MM.1S (cell line): ENCODE measurements around the gene RGL3.

Experiments used
- DNase-seq: peaks from one replicate; pipeline ENCODE4 v3.0.0-alpha.2; 2015
- H2AFZ ChIP-seq: fragments of 300-600 bp; sonication (generic); 2 replicates; pipeline ENCODE4 v1.6.0; 2016; ENCODE audit warnings: antibody characterized with exemption, low read length
- H3F3A ChIP-seq: fragments of 300-600 bp; sonication (generic); 2 replicates; pipeline ENCODE4 v1.6.1; 2016; ENCODE audit warnings: mild to moderate bottlenecking, antibody characterized with exemption, low read length, moderate library complexity, mixed read lengths; ENCODE audit not compliant: insufficient read depth
- H3K27ac ChIP-seq: fragments of 300-600 bp; sonication (generic); 2 replicates; pipeline ENCODE4 v1.5.1; 2016; ENCODE audit warnings: mild to moderate bottlenecking, low read length
- H3K27me3 ChIP-seq: fragments of 300-600 bp; sonication (generic); replicated peaks from 2 replicates; pipeline ENCODE4 v1.6.0; 2016; ENCODE audit warnings: low read length; ENCODE audit not compliant: insufficient read depth
- H3K36me3 ChIP-seq: fragments of 300-600 bp; sonication (generic); replicated peaks from 2 replicates; pipeline ENCODE4 v1.6.1; 2016; ENCODE audit warnings: mild to moderate bottlenecking, low read length, mixed read lengths; ENCODE audit not compliant: insufficient read depth
- H3K4me1 ChIP-seq: fragments of 300-600 bp; sonication (generic); 2 replicates; pipeline ENCODE4 v1.6.1; 2016; ENCODE audit warnings: low read length, mixed read lengths
- H3K4me2 ChIP-seq: fragments of 300-600 bp; sonication (generic); 2 replicates; pipeline ENCODE4 v1.6.0; 2016; ENCODE audit warnings: low read depth, low read length
- H3K4me3 ChIP-seq: fragments of 300-600 bp; sonication (generic); 2 replicates; pipeline ENCODE4 v1.5.1; 2016; ENCODE audit warnings: low read length, mixed read lengths
- H3K79me2 ChIP-seq: fragments of 300-600 bp; sonication (generic); 2 replicates; pipeline ENCODE4 v1.6.1; 2016; ENCODE audit warnings: mixed run types, low read length, mixed read lengths
- H3K9ac ChIP-seq: fragments of 300-600 bp; sonication (generic); 2 replicates; pipeline ENCODE4 v1.6.1; 2016; ENCODE audit warnings: low read length, mixed read lengths
- H3K9me2 ChIP-seq: fragments of 300-600 bp; sonication (generic); replicated peaks from 2 replicates; pipeline ENCODE4 v1.6.1; 2016; ENCODE audit warnings: mild to moderate bottlenecking, low read length, mixed read lengths; ENCODE audit not compliant: insufficient read depth
- H3K9me3 ChIP-seq: fragments of 300-600 bp; sonication (generic); replicated peaks from 2 replicates; pipeline ENCODE4 v1.6.1; 2016; ENCODE audit warnings: mild to moderate bottlenecking, low read length, mixed read lengths; ENCODE audit not compliant: insufficient read depth
- H4K20me1 ChIP-seq: fragments of 300-600 bp; sonication (generic); 2 replicates; pipeline ENCODE4 v1.6.1; 2016; ENCODE audit warnings: mild to moderate bottlenecking, low read length, moderate library complexity, mixed read lengths; ENCODE audit not compliant: insufficient read depth
- CTCF ChIP-seq: fragments of 300-600 bp; sonication (generic); IDR thresholded peaks from 2 replicates; pipeline ENCODE4 v1.5.1; 2016; ENCODE audit warnings: antibody characterized with exemption, low read length, mixed read lengths
- EZH2 ChIP-seq: fragments of 300-600 bp; sonication (generic); optimal IDR thresholded peaks from 2 replicates; pipeline ENCODE3; 2017; ENCODE audit warnings: low read depth, mild to moderate bottlenecking, antibody characterized with exemption, low read length, mixed read lengths
- EZH2phosphoT487 ChIP-seq: fragments of 300-600 bp; sonication (generic); IDR thresholded peaks from 2 replicates; pipeline ENCODE4 v1.6.1; 2018; ENCODE audit warnings: antibody characterized with exemption, low read length

Gene RGL3

GRCh38 chr19:11445141-11445540, 26.0 kb upstream of the RGL3 start:
- no peaks in the 10 kb centered on the region for H3K27me3 ChIP-seq
- no peaks in the 10 kb centered on the region for H3F3A ChIP-seq
- no peak for DNase-seq
- H3K4me3 ChIP-seq = no peak overlapping the region
- no peaks in the 10 kb centered on the region for H3K9me2 ChIP-seq
- no peaks in the 10 kb centered on the region for H3K36me3 ChIP-seq
- H3K9me3 ChIP-seq = no peaks in the 10 kb centered on the region
- no peak overlapping the region for H3K4me2 ChIP-seq
- H3K27ac ChIP-seq = no peak overlapping the region
- TF ChIP-seq EZH2 (no peak), EZH2phosphoT487 (no peak), CTCF (no peak)
- no peaks in the 10 kb centered on the region for H3K4me1 ChIP-seq
- no peak overlapping the region for H2AFZ ChIP-seq
- H4K20me1 ChIP-seq = no peaks in the 10 kb centered on the region
- no peaks in the 10 kb centered on the region for H3K79me2 ChIP-seq
- no peak overlapping the region for H3K9ac ChIP-seq

GRCh38 chr19:11444059-11444458, 24.9 kb upstream of the RGL3 start:
- Histone ChIP-seq H3K9ac (no peak overlapping the region), H3K9me2 (no peaks in the 10 kb centered on the region), H3K36me3 (no peaks in the 10 kb centered on the region), H3K9me3 (no peaks in the 10 kb centered on the region), H3K79me2 (no peaks in the 10 kb centered on the region), H3K4me2 (no peak overlapping the region), H3K4me1 (no peaks in the 10 kb centered on the region), H3K27me3 (no peaks in the 10 kb centered on the region), H3F3A (no peaks in the 10 kb centered on the region), H2AFZ (no peak overlapping the region), H3K4me3 (no peak overlapping the region), H4K20me1 (no peaks in the 10 kb centered on the region), H3K27ac (no peak overlapping the region)
- TF ChIP-seq EZH2phosphoT487 (no peak), CTCF (no peak), EZH2 (no peak)
- no peak for DNase-seq

- no peak for DNase-seq
- TF ChIP-seq CTCF = no peak
- TF ChIP-seq EZH2 = no peak
- no peak for TF ChIP-seq EZH2phosphoT487
- Histone ChIP-seq H2AFZ (no peak overlapping the region), H3K27me3 (0 out of 2 replicates have a peak, but pooled peaks cover 4% of the 10 kb centered on the region), H3K9me3 (no peaks in the 10 kb centered on the region), H3K9ac (no peak overlapping the region), H4K20me1 (no peaks in the 10 kb centered on the region), H3K4me3 (no peak overlapping the region), H3K36me3 (no peaks in the 10 kb centered on the region), H3K27ac (no peak overlapping the region), H3F3A (no peaks in the 10 kb centered on the region), H3K9me2 (no peaks in the 10 kb centered on the region), H3K4me2 (no peak overlapping the region), H3K79me2 (peaks cover 22% of the 10 kb centered on the region), H3K4me1 (no peaks in the 10 kb centered on the region; the same call in 1 of the 2 replicates)
These were observed 18.8 kb upstream of the RGL3 start for GRCh38 chr19:11437955-11438354.
